Measurements from ENCODE around the gene AKAP17A.

Gene AKAP17A

DNA sequence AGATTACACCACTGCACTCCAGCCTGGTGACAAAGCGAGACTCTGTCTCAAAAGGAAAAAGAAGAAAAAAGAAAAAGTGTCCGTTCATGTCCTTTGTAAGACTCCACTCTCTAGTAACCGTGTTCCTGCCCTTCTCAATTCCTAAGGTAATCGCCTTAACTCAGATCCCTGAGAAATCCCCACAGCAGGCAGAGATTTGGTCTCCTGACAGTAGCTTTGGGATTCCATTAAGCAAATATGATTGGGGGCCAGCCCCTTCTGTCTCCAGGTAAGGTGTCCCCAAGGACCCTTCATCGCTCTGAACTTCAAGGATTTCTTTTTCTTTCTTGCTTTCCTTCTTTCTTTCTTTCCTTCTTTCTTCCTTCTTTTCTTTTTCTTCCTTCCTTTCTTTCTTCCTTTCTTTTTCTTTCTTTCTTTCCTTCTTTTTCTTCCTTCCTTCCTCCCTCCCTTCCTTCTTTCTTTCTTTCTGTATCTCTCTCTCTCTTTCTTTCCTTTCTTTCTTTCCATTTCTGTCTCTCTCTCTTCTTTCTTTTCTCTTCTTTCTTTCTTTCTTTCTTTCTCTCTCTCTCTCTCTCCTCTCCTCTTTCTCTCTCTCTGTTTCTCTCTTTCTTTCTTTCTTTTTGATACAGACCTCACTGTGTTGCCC, 21.4 kb downstream of the AKAP17A start:
- H3K9me3 ChIP-seq (ENCODE audit: insufficient read depth, low read length), result no peaks in the 10 kb centered on the region
- TF ChIP-seq, protein P1, sequence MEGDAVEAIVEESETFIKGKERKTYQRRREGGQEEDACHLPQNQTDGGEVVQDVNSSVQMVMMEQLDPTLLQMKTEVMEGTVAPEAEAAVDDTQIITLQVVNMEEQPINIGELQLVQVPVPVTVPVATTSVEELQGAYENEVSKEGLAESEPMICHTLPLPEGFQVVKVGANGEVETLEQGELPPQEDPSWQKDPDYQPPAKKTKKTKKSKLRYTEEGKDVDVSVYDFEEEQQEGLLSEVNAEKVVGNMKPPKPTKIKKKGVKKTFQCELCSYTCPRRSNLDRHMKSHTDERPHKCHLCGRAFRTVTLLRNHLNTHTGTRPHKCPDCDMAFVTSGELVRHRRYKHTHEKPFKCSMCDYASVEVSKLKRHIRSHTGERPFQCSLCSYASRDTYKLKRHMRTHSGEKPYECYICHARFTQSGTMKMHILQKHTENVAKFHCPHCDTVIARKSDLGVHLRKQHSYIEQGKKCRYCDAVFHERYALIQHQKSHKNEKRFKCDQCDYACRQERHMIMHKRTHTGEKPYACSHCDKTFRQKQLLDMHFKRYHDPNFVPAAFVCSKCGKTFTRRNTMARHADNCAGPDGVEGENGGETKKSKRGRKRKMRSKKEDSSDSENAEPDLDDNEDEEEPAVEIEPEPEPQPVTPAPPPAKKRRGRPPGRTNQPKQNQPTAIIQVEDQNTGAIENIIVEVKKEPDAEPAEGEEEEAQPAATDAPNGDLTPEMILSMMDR (IDR thresholded peaks at IDR 0.05; ENCODE audit: insufficient read depth, low read length, poor library complexity, severe bottlenecking), result no peak
- TF ChIP-seq EZH2phosphoT487 (conservative IDR thresholded peaks at IDR 0.05; ENCODE audit: low read length), result no peak
- no peaks in the 10 kb centered on the region for H3K36me3 ChIP-seq (ENCODE audit: low read length)
- no peaks in the 10 kb centered on the region for H4K20me1 ChIP-seq (ENCODE audit: low read depth, low read length)
- H2AFZ ChIP-seq (ENCODE audit: low read depth, low read length, severe bottlenecking), result no peak overlapping the region
- H3K4me3 ChIP-seq (ENCODE audit: insufficient read depth, low read length, poor library complexity, severe bottlenecking), result no peak overlapping the region
- H3K79me2 ChIP-seq (ENCODE audit: insufficient read depth, low read length), result no peaks in the 10 kb centered on the region
- no peaks in the 10 kb centered on the region for H3F3A ChIP-seq (ENCODE audit: insufficient read depth)
- no peak overlapping the region for H3K4me2 ChIP-seq (ENCODE audit: low read depth, low read length, poor library complexity, severe bottlenecking)
- no peak overlapping the region for H3K9ac ChIP-seq (ENCODE audit: low read length)
- no peak overlapping the region for H3K27ac ChIP-seq (ENCODE audit: low read depth, low read length)
- no peaks in the 10 kb centered on the region for H3K9me2 ChIP-seq (replicated peaks; ENCODE audit: insufficient read depth, low read length)
- no peaks in the 10 kb centered on the region for H3K27me3 ChIP-seq (ENCODE audit: low read length)

GRCh38 chrX:1614927-1615326, 23.5 kb downstream of the AKAP17A start, which contains the start of gene ASMT:
TSS of gene ASMT (plus strand) at chrX:1615059. CDS start at chrX:1615200, 141 bp downstream.
- no peaks in the 10 kb centered on the region for H3K9me2 ChIP-seq (replicated peaks; ENCODE audit: insufficient read depth, low read length)
- no peak within 1 kb of the TSS for H3K4me3 ChIP-seq (ENCODE audit: insufficient read depth, low read length, poor library complexity, severe bottlenecking)
- H3K9ac ChIP-seq (ENCODE audit: low read length), result no peak within 1 kb of the TSS
- H3K36me3 ChIP-seq (ENCODE audit: low read length), result no peaks in the 10 kb centered on the region
- no peak within 1 kb of the TSS for H3K27ac ChIP-seq (ENCODE audit: low read depth, low read length)
- no peaks in the 10 kb centered on the region for H3K79me2 ChIP-seq (ENCODE audit: insufficient read depth, low read length)
- H3K4me2 ChIP-seq (ENCODE audit: low read depth, low read length, poor library complexity, severe bottlenecking), result no peak within 1 kb of the TSS
- no peaks in the 10 kb centered on the region for H4K20me1 ChIP-seq (ENCODE audit: low read depth, low read length)
- H3K27me3 ChIP-seq (ENCODE audit: low read length), result no peaks in the 10 kb centered on the region
- no peaks in the 10 kb centered on the region for H3F3A ChIP-seq (ENCODE audit: insufficient read depth)
- no peaks in the 10 kb centered on the region for H3K9me3 ChIP-seq (ENCODE audit: insufficient read depth, low read length)
- H2AFZ ChIP-seq (ENCODE audit: low read depth, low read length, severe bottlenecking), result no peak within 1 kb of the TSS
- TF ChIP-seq EZH2phosphoT487 (conservative IDR thresholded peaks at IDR 0.05; ENCODE audit: low read length), result no peak
- TF ChIP-seq, protein P1 (IDR thresholded peaks at IDR 0.05; ENCODE audit: insufficient read depth, low read length, poor library complexity, severe bottlenecking), result no peak

DNA sequence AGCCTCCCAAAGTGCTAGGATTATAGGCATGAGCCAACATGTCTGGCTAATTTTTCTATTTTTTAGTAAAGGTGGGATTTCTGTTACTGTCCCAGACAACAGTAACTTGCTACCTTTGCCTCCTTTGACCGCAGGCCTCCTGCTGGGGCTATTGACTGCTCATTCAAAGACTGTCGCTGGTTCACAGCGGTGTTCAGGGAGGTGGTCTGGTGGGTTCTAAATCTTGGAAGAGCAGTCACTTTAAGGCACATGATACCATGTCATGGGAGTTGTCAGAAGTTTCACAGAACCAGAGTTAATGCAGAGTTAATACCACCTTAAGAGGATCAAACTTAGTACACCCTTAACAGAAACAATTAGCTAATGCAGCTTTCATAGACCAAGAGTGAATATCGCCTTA, 27.3 kb downstream of the AKAP17A start:
- Histone ChIP-seq H3K79me2 (ENCODE audit: insufficient read depth, low read length) (no peaks in the 10 kb centered on the region), H3F3A (ENCODE audit: insufficient read depth) (no peaks in the 10 kb centered on the region), H3K4me3 (ENCODE audit: insufficient read depth, low read length, poor library complexity, severe bottlenecking) (no peak overlapping the region), H3K27me3 (ENCODE audit: low read length) (no peaks in the 10 kb centered on the region), H2AFZ (ENCODE audit: low read depth, low read length, severe bottlenecking) (no peak overlapping the region), H3K27ac (ENCODE audit: low read depth, low read length) (no peak overlapping the region), H3K9me2 (replicated peaks; ENCODE audit: insufficient read depth, low read length) (no peaks in the 10 kb centered on the region), H3K4me2 (ENCODE audit: low read depth, low read length, poor library complexity, severe bottlenecking) (no peak overlapping the region), H4K20me1 (ENCODE audit: low read depth, low read length) (no peaks in the 10 kb centered on the region), H3K9ac (ENCODE audit: low read length) (no peak overlapping the region), H3K9me3 (ENCODE audit: insufficient read depth, low read length) (no peaks in the 10 kb centered on the region), H3K36me3 (ENCODE audit: low read length) (no peaks in the 10 kb centered on the region)
- TF ChIP-seq, protein P1 (IDR thresholded peaks at IDR 0.05; ENCODE audit: insufficient read depth, low read length, poor library complexity, severe bottlenecking), result no peak
- no peak for TF ChIP-seq EZH2phosphoT487 (conservative IDR thresholded peaks at IDR 0.05; ENCODE audit: low read length)

All from SU-DHL-6 (cell line).